Esophagus muscularis mucosa (tissue), 4 donors: ENCODE data around the gene PNPLA4. TPM values are rescaled to one million over a fixed set of nuclear protein-coding genes. Genes with fewer than 3 reads are reported as not detected.

Source experiments
- DNase-seq: peaks from one replicate; pipeline ENCODE4 v3.0.0-alpha.2; 2017; ENCODE audit errors: extremely low spot score
- H3K27ac ChIP-seq, 4 donors: fragments of 200-600 bp; sonication (generic); replicated peaks in 1 of 4; 1 replicate in 3 of 4; 2 replicates in 1 of 4; pipeline ENCODE4 v1.5.1; 2016 to 2019; ENCODE audit warnings: mild to moderate bottlenecking in 1 of 4
- H3K27me3 ChIP-seq, 4 donors: fragments of 200-600 bp; sonication (generic); one replicate each; pipeline versions ENCODE4 v1.5.1 to v1.6.0; 2016 to 2019
- H3K36me3 ChIP-seq, 4 donors: fragments of 200-600 bp; sonication (generic); one replicate each; pipeline ENCODE4 v1.5.1; 2016 to 2019
- H3K4me1 ChIP-seq, 4 donors: fragments of 200-600 bp; sonication (generic); one replicate each; pipeline ENCODE4 v1.5.1; 2016 to 2019
- H3K4me3 ChIP-seq, 4 donors: fragments of 200-600 bp; sonication (generic); 1 replicate in 2 of 4; 2 replicates in 2 of 4; pipeline ENCODE4 v1.5.1; 2016 to 2019; ENCODE audit warnings: mild to moderate bottlenecking in 4 of 4, moderate library complexity in 1 of 4
- H3K9me3 ChIP-seq, 4 donors: fragments of 200-600 bp; sonication (generic); 1 replicate in 3 of 4; 2 replicates in 1 of 4; pipeline ENCODE4 v1.5.1; 2016 to 2019
- EP300 ChIP-seq: sonication (generic); formaldehyde crosslinking; IDR thresholded peaks from one replicate; pipeline ENCODE4 v1.6.1; 2017; ENCODE audit warnings: antibody characterized with exemption
- POLR2A ChIP-seq: fragments of 450-650 bp; IDR thresholded peaks from one replicate; pipeline ENCODE4 v1.6.1; 2017; ENCODE audit warnings: antibody characterized with exemption, moderate library complexity, mild to moderate bottlenecking, low read depth
- POLR2AphosphoS5 ChIP-seq, 2 donors: sonication (generic); formaldehyde crosslinking; IDR thresholded peaks; one replicate each; pipeline ENCODE4 v1.6.1; 2017; ENCODE audit warnings: antibody characterized with exemption in 2 of 2
- WGBS: methylation state at CpG from one replicate; pipeline ENCODE4 v1.1.5; 2018; 5-methylcytosine and 5-hydroxymethylcytosine counted together
- intact Hi-C: fragments of 100-400 bp; cut with DNase I; formaldehyde crosslinking; loops from one replicate; pipeline ENCODE4 v1.15.1; 2023
- total RNA-seq, 4 donors: library from RNA; depleted of rRNA; stranded (reverse); fragments of >200 nt; gene quantifications; one replicate each; pipeline versions ENCODE4 v1.1.0 to v1.2.1, GENCODE V29; 2016
- TF ChIP-seq, protein P1 (sequence below), 3 experiments: fragments of 200-600 bp in 2 of 3; fragments of 450-650 bp in 1 of 3; sonication (generic) in 2 of 3; IDR thresholded peaks; one replicate each; pipeline ENCODE4 v1.5.1; 2017 to 2019; ENCODE audit warnings: antibody characterized with exemption in 3 of 3, mild to moderate bottlenecking in 2 of 3, moderate library complexity in 1 of 3

Gene PNPLA4
- total RNA-seq, 4 donors from 2014 or later = 10.3 to 19.1 (median 13.1) TPM

DNA sequence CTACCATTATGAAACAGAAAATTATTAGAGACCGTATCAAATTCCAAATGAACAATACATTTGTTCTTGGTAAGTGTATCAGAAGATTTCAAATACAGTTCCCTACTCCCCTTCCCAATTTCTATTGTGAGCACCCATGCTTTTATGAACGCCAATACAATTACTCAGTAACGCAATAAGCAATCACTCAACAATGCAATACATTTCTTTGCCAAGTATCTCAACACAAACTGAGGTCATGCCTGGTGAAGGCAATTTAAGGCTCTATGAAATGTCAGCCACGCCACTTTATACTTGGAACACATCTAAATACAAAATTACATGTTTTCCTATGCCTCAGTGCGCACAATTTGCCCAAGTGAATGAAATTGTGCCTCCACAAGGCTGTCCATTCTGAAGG lies 712 bp downstream of the PNPLA4 start:
- H3K36me3 ChIP-seq = peaks cover 0 to 10% (median 7%) of the 10 kb centered on the region in 4 donors
- peaks cover 0 to 17% (median 6%) of the 10 kb centered on the region in 4 donors for H3K4me1 ChIP-seq
- 94% methylated on average over 5 of the region's 5 CpGs for WGBS
- H3K9me3 ChIP-seq = no peaks in the 10 kb centered on the region
- DNase-seq = no peak
- H3K27me3 ChIP-seq = no peaks in the 10 kb centered on the region
- H3K27ac ChIP-seq = peak overlapping the region; percentile 70 to 81 (median 74)
- intact Hi-C loops = no loop called here
- TF ChIP-seq POLR2AphosphoS5 (IDR thresholded peaks at IDR 0.05) (no peak), EP300 (no peak), POLR2A (no peak)
- TF ChIP-seq, protein P1, sequence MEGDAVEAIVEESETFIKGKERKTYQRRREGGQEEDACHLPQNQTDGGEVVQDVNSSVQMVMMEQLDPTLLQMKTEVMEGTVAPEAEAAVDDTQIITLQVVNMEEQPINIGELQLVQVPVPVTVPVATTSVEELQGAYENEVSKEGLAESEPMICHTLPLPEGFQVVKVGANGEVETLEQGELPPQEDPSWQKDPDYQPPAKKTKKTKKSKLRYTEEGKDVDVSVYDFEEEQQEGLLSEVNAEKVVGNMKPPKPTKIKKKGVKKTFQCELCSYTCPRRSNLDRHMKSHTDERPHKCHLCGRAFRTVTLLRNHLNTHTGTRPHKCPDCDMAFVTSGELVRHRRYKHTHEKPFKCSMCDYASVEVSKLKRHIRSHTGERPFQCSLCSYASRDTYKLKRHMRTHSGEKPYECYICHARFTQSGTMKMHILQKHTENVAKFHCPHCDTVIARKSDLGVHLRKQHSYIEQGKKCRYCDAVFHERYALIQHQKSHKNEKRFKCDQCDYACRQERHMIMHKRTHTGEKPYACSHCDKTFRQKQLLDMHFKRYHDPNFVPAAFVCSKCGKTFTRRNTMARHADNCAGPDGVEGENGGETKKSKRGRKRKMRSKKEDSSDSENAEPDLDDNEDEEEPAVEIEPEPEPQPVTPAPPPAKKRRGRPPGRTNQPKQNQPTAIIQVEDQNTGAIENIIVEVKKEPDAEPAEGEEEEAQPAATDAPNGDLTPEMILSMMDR (IDR thresholded peaks at IDR 0.05) = no peak
- peak overlapping the region; percentile 56 to 68 (median 62) for H3K4me3 ChIP-seq

- 42% methylated on average over 9 of the region's 9 CpGs for WGBS
- H3K36me3 ChIP-seq = peaks cover 0 to 16% (median 12%) of the 10 kb centered on the region in 4 donors
- peaks cover 0 to 17% (median 6%) of the 10 kb centered on the region in 4 donors for H3K4me1 ChIP-seq
- no peaks in the 10 kb centered on the region for H3K27me3 ChIP-seq
- DNase-seq = no peak
- intact Hi-C loops = no loop called here
- TF ChIP-seq, protein P1 (IDR thresholded peaks at IDR 0.05) = peak; percentile 30 to 61 (median 45)
- no peak for TF ChIP-seq POLR2AphosphoS5 (IDR thresholded peaks at IDR 0.05)
- no peak overlapping the region for H3K27ac ChIP-seq
- H3K4me3 ChIP-seq = no peak overlapping the region
- H3K9me3 ChIP-seq = no peaks in the 10 kb centered on the region
Measured at GRCh38 chrX:7925867-7926472, 1.2 kb downstream of the PNPLA4 start.

- Histone ChIP-seq H3K27ac (no peak overlapping the region), H3K27me3 (no peaks in the 10 kb centered on the region), H3K9me3 (no peaks in the 10 kb centered on the region), H3K4me3 (no peak overlapping the region), H3K4me1 (peaks cover 0 to 6% (median 3%) of the 10 kb centered on the region in 4 donors), H3K36me3 (peaks cover 0 to 33% (median 30%) of the 10 kb centered on the region in 4 donors)
- no peak for DNase-seq
- 93% methylated on average over 12 of the region's 12 CpGs for WGBS
- no peak for TF ChIP-seq POLR2AphosphoS5 (IDR thresholded peaks at IDR 0.05)
- no peak for TF ChIP-seq EP300
- TF ChIP-seq, protein P1 (IDR thresholded peaks at IDR 0.05) = no peak
- no peak for TF ChIP-seq POLR2A
- intact Hi-C loops = no loop called here
Measured at GRCh38 chrX:7921750-7922149, 5.5 kb downstream of the PNPLA4 start.

- no peaks in the 10 kb centered on the region for H3K4me1 ChIP-seq
- H3K9me3 ChIP-seq = no peaks in the 10 kb centered on the region
- peaks cover 0 to 15% (median 11%) of the 10 kb centered on the region in 4 donors for H3K36me3 ChIP-seq
- 94% methylated on average over 5 of the region's 5 CpGs for WGBS
- H3K27ac ChIP-seq = no peak overlapping the region
- intact Hi-C loops = loop anchor here (10.0 kb wide), 1 partner anchor 46 kb away; no protein-coding TSS in a partner anchor
- TF ChIP-seq, protein P1 (IDR thresholded peaks at IDR 0.05) = no peak
- no peak for TF ChIP-seq EP300
- TF ChIP-seq POLR2A = no peak
- TF ChIP-seq POLR2AphosphoS5 (IDR thresholded peaks at IDR 0.05) = no peak
- DNase-seq = no peak
- H3K27me3 ChIP-seq = no peaks in the 10 kb centered on the region
- H3K4me3 ChIP-seq = no peak overlapping the region
Measured at GRCh38 chrX:7908821-7909220, 18.4 kb downstream of the PNPLA4 start.

DNA sequence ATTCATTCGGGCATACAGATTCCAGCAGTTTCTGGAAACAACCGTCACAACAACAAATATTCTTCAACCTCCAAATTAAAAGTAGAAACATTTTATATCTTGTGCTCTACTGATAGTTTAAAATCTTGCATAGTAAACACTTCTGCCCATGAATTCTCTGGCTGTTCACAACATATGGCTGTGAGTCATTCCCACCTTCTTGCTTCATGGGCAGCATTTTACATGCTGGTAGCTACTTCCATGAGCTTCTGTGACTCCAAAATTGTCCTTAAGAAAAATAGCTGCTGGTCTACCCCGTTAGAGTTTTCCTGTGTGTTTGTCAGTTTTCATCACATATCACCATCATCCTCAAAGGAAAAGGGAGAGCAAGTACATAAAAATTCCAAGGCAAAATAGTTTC lies 22.7 kb downstream of the PNPLA4 start:
- intact Hi-C loops = loop anchor here (10.0 kb wide), 1 partner anchor 50 kb away; no protein-coding TSS in a partner anchor
- Histone ChIP-seq H3K9me3 (no peaks in the 10 kb centered on the region), H3K4me3 (no peak overlapping the region), H3K36me3 (peaks cover 11 to 27% (median 24%) of the 10 kb centered on the region in 4 donors), H3K27ac (no peak overlapping the region), H3K4me1 (no peaks in the 10 kb centered on the region), H3K27me3 (no peaks in the 10 kb centered on the region)
- 87% methylated on average over 3 of the region's 3 CpGs for WGBS
- TF ChIP-seq EP300 (no peak), POLR2AphosphoS5 (IDR thresholded peaks at IDR 0.05) (no peak), POLR2A (no peak)
- TF ChIP-seq, protein P1 (IDR thresholded peaks at IDR 0.05) = no peak
- no peak for DNase-seq
